T-cell (primary cell): ENCODE measurements around the gene ANKS6. TPM values are rescaled to one million over a fixed set of nuclear protein-coding genes. Genes with fewer than 3 reads are reported as not detected.

ENCODE experiments used
- ATAC-seq, 4 experiments: fragments of 200-7000 bp in 3 of 4; fragments of 150-1000 bp in 1 of 4; cut with Tn5 transposase; replicated peaks in 1 of 4; 1 replicate in 3 of 4; 2 replicates in 1 of 4; pipeline ENCODE4 v1.10.0; 2021; ENCODE audit warnings: moderate library complexity in 3 of 4, mild to moderate bottlenecking in 2 of 4, moderate number of reproducible peaks in 1 of 4
- CTCF ChIA-PET, 2 donors: fragments of 300-600 bp; sonication (Branson Sonifier 250); formaldehyde crosslinking; loops; one replicate each; lab custom pipeline; 2022; ENCODE audit warnings: antibody characterized with exemption in 2 of 2; lab: Charles Lee
- POLR2A ChIA-PET, 2 donors: fragments of 300-600 bp; sonication (Branson Sonifier 250); formaldehyde crosslinking; loops; one replicate each; lab custom pipeline; 2022; ENCODE audit warnings: antibody characterized with exemption in 2 of 2; lab: Charles Lee
- DNase-seq, 35 experiments: peaks; one replicate each; pipeline versions ENCODE4 v3.0.0 to v3.0.0-alpha.2; 2013 to 2023
- H3K27ac ChIP-seq: one replicate; pipeline ENCODE4 v1.5.1; 2013; ENCODE audit warnings: low read length
- H3K27me3 ChIP-seq, 2 experiments: replicated peaks in 1 of 2; 1 replicate in 1 of 2; 2 replicates in 1 of 2; pipeline versions ENCODE4 v1.6.1 to v1.7.0; 2013; ENCODE audit warnings: low read length in 1 of 2, mixed read lengths in 1 of 2; ENCODE audit not compliant: control insufficient read depth in 2 of 2, insufficient read depth in 2 of 2; ENCODE audit errors: extremely low read depth in 1 of 2
- H3K36me3 ChIP-seq, 2 donors: 1 replicate in 1 of 2; 2 replicates in 1 of 2; pipeline versions ENCODE4 v1.6.1 to v1.7.0; 2013; ENCODE audit warnings: low read length in 1 of 2; ENCODE audit not compliant: control insufficient read depth in 2 of 2, insufficient read depth in 1 of 2; ENCODE audit errors: extremely low read depth in 1 of 2
- H3K4me1 ChIP-seq, 2 experiments: 1 replicate in 1 of 2; 2 replicates in 1 of 2; pipeline versions ENCODE4 v1.6.1 to v1.7.0; 2013; ENCODE audit warnings: low read length in 2 of 2, mixed read lengths in 1 of 2; ENCODE audit not compliant: insufficient read depth in 2 of 2, control insufficient read depth in 1 of 2; ENCODE audit errors: extremely low read depth in 1 of 2
- H3K4me3 ChIP-seq, 2 donors: 1 replicate in 1 of 2; 2 replicates in 1 of 2; pipeline versions ENCODE4 v1.5.1 to v1.7.0; 2013; ENCODE audit warnings: mild to moderate bottlenecking in 2 of 2, low read length in 1 of 2, moderate library complexity in 1 of 2; ENCODE audit not compliant: control insufficient read depth in 1 of 2; ENCODE audit errors: extremely low read depth in 1 of 2
- H3K9me3 ChIP-seq: 2 replicates; pipeline ENCODE4 v1.7.0; 2013
- H3K27ac Mint-ChIP-seq, 2 donors: one replicate each; pipeline ENCODE4 v1.8.0; 2020 to 2021; ENCODE audit warnings: mild to moderate bottlenecking in 2 of 2, mixed read lengths in 2 of 2
- H3K27me3 Mint-ChIP-seq, 2 donors: one replicate each; pipeline ENCODE4 v1.8.0; 2021 to 2022; ENCODE audit warnings: mixed read lengths in 2 of 2
- H3K36me3 Mint-ChIP-seq: one replicate; pipeline ENCODE4 v1.8.0; 2021; ENCODE audit warnings: mixed read lengths
- H3K4me1 Mint-ChIP-seq, 3 donors: one replicate each; pipeline ENCODE4 v1.8.0; 2020 to 2022; ENCODE audit warnings: mixed read lengths in 3 of 3, mild to moderate bottlenecking in 1 of 3
- H3K4me3 Mint-ChIP-seq, 3 donors: one replicate each; pipeline ENCODE4 v1.8.0; 2020 to 2022; ENCODE audit warnings: mild to moderate bottlenecking in 3 of 3, mixed read lengths in 3 of 3, moderate library complexity in 3 of 3
- H3K9me3 Mint-ChIP-seq, 3 donors: one replicate each; pipeline ENCODE4 v1.8.0; 2020 to 2022; ENCODE audit warnings: mixed read lengths in 3 of 3
- WGBS: methylation state at CpG from one replicate; pipeline ENCODE4 v1.1.5; 2013; ENCODE audit warnings: missing lambda C conversion rate; ENCODE audit not compliant: insufficient coverage; 5-methylcytosine and 5-hydroxymethylcytosine counted together
- total RNA-seq, 35 experiments: library from RNA in 6 of 35; stranded (reverse) in 6 of 35; fragments of 120-200 nt in 1 of 35; gene quantifications; one replicate each; pipeline versions ENCODE4 v1.2.1 to v1.2.4 and lab custom pipeline; 2013 to 2026

Gene ANKS6
- total RNA-seq, 5 donors from 2014 or later (not counting 1 experiment from before 2014, with no cell fraction given) = 11.7 to 19.0 (median 14.1) TPM

DNA sequence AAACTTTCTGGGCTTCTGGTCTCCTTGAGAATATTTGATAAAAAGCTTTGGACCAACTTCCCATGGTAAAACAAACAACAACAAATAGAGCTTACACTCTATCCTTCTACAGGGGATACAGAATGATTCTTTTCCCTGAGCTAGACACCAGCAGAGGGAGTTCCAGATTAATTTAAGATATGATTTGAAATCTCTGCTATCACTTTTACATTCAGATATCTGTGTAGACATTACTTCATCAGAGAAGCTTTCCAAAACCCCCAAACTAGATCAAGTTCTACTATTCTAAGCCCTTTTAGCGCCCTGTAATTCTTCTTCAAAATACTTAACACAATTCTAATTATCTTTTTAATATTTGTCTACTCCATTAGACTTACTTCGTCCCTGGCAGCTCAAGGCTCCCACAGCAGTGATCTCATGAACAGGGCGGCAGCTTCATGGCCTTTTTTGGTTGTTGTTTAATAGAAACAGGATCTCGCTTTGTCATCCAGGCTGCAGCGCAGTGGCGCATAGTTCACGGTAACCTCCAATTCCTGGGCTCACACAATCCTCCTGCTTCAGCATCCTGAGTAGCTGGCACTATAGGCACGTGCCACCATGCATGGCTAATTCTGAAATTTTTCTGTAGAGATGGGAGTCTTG is 10.2 kb upstream of the ANKS6 start:
- Histone ChIP-seq H3K4me1 (peaks cover 2 to 22% of the 10 kb centered on the region in 2 experiments), H3K36me3 (no peaks in the 10 kb centered on the region), H3K27me3 (peaks cover 0 to 25% of the 10 kb centered on the region in 2 experiments), H3K27ac (no peak overlapping the region), H3K9me3 (no peaks in the 10 kb centered on the region), H3K4me3 (no peak overlapping the region)
- DNase-seq (no peak), ATAC-seq (no peak)
- H3K9me3 Mint-ChIP-seq = no peaks in the 10 kb centered on the region
- peaks cover 8% of the 10 kb centered on the region for H3K36me3 Mint-ChIP-seq
- POLR2A ChIA-PET = no interaction called here
- H3K4me1 Mint-ChIP-seq = peaks cover 28 to 39% (median 33%) of the 10 kb centered on the region in 3 donors
- H3K27me3 Mint-ChIP-seq = peaks cover 4 to 6% of the 10 kb centered on the region in 2 donors
- H3K4me3 Mint-ChIP-seq = peak overlapping the region; percentile 77 to 88 (median 88)
- CTCF ChIA-PET = interaction anchor here in 1 of 2 donors (0.7 to 0.9 kb wide), 2 partner anchors 193 to 208 kb away, joined by 3 to 7 read pairs; no protein-coding TSS in a partner anchor
- H3K27ac Mint-ChIP-seq = peak overlapping the region; percentile 62 to 63
- 100% methylated on average over 2 of the region's 8 CpGs for WGBS

DNA sequence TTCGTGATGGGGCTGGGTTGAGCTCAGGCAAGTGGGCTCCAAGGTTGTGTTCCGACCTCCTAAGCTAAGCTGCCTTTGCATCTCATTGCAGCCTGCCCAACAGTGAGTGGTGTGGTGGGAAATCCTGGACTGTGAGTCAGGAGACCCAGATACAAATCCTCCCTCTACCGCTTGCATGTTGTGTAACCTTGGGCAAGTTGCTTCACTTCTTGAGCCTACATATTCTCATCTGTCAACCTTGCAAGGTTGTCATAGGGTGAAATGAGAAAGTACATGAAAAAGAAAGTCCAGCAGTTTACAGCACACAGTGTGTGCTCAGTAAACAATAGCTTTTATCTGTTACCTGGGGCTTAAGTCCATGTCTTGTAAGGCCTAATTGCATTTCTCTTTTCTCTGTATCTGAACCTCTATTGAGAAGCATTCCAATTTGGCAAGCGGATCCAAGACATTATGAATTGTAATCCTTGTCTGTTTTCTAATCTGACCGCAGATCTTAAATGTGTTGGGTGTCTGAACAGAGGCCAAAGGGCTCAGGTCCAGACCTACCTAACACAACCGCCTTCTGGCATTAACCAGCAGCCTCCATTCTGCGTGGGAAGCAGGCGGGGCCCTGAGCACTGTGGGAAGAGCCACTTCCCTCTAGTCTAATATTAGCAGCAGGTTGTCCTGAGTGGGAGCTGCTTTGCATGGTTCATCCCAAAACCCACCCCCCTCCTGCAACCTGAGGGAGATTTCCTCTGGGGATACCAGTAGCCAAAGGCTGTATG is 9.3 kb upstream of the ANKS6 start:
- Histone ChIP-seq H3K9me3 (no peaks in the 10 kb centered on the region), H3K4me1 (peaks cover 2 to 22% of the 10 kb centered on the region in 2 experiments), H3K27ac (no peak overlapping the region), H3K27me3 (peaks cover 0 to 28% of the 10 kb centered on the region in 2 experiments), H3K36me3 (no peaks in the 10 kb centered on the region), H3K4me3 (no peak overlapping the region)
- no peaks in the 10 kb centered on the region for H3K36me3 Mint-ChIP-seq
- H3K4me1 Mint-ChIP-seq = peaks cover 28 to 31% (median 28%) of the 10 kb centered on the region in 3 donors
- peaks cover 4 to 6% of the 10 kb centered on the region in 2 donors for H3K27me3 Mint-ChIP-seq
- CTCF ChIA-PET = no interaction called here
- H3K9me3 Mint-ChIP-seq = no peaks in the 10 kb centered on the region
- no peak overlapping the region for H3K27ac Mint-ChIP-seq
- ATAC-seq (no peak), DNase-seq (no peak)
- POLR2A ChIA-PET = no interaction called here
- 100% methylated on average over 1 of the region's 8 CpGs for WGBS
- H3K4me3 Mint-ChIP-seq = peak overlapping the region in 1 of 3 donors; percentile 88

DNA sequence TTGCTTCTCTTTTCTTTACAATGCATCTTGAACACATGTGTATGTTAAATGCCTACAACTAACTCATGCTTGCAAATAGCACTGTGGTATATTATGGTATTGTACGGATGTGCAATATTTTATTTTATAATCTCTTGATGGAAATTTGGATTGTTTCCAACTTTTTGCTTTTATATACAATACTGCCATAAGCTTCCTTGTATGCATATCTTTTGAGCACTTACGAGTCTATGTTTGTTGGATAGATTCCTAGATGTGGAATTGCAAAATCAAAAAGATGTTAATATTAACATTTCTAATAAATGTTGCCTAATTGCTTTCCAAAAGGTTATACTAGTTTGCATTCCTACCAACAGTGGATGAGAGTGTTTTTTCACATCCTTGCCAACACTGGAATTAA is 7.7 kb upstream of the ANKS6 start:
- Mint-ChIP-seq H3K4me3 (no peak overlapping the region), H3K4me1 (peaks cover 22 to 25% (median 22%) of the 10 kb centered on the region in 3 donors), H3K36me3 (no peaks in the 10 kb centered on the region), H3K27me3 (peaks cover 4 to 6% of the 10 kb centered on the region in 2 donors), H3K27ac (no peak overlapping the region), H3K9me3 (peaks cover 0 to under 1% (median 0%) of the 10 kb centered on the region in 3 donors)
- WGBS = no CpG with 5 or more reads among the region's 2 CpGs
- Histone ChIP-seq H3K4me1 (peaks cover 2 to 21% of the 10 kb centered on the region in 2 experiments), H3K36me3 (no peaks in the 10 kb centered on the region), H3K27me3 (peaks cover 0 to 28% of the 10 kb centered on the region in 2 experiments), H3K9me3 (no peaks in the 10 kb centered on the region), H3K4me3 (no peak overlapping the region), H3K27ac (no peak overlapping the region)
- ChIA-PET POLR2A (no interaction called here), CTCF (interaction anchor here (0.5 to 0.6 kb wide), 3 partner anchors 30 to 1093 kb away, joined by 3 to 4 read pairs (median 3); no protein-coding TSS in a partner anchor)
- no peak for ATAC-seq
- DNase-seq = no peak

- no peak overlapping the region for H3K27ac Mint-ChIP-seq
Measured at GRCh38 chr9:98801969-98802371, 5.6 kb upstream of the ANKS6 start.

DNA sequence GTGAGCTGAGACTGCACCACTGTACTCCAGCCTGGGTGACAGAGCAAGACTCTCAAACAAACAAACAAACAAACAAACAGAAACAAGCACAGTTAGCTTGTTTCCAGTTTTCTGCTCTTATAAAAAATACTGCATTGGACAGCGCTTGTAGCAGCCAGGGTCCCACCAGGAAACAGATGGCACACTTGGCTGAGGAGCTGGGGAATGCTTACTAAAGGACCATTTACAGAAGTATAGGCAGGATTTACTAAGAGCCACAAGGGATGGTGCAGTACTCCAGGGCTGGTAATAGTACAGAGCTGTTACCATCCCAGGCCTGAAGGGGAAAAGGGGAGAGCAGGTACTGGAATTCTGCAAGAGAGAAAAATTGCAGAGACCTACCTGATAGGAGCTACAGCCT is 5.2 kb upstream of the ANKS6 start:
- DNase-seq (no peak), ATAC-seq (no peak)
- no peak overlapping the region for H3K27ac Mint-ChIP-seq
- H3K9me3 Mint-ChIP-seq = peaks cover 0 to 11% (median 9%) of the 10 kb centered on the region in 3 donors
- H3K27me3 Mint-ChIP-seq = peaks cover 4 to 6% of the 10 kb centered on the region in 2 donors
- no CpG with 5 or more reads among the region's 1 CpG for WGBS
- no peaks in the 10 kb centered on the region for H3K36me3 ChIP-seq
- H3K9me3 ChIP-seq = no peaks in the 10 kb centered on the region
- peaks cover 9 to 16% (median 12%) of the 10 kb centered on the region in 3 donors for H3K4me1 Mint-ChIP-seq
- peaks cover 0 to 6% of the 10 kb centered on the region in 2 experiments for H3K4me1 ChIP-seq
- no peak overlapping the region for H3K4me3 Mint-ChIP-seq
- CTCF ChIA-PET = no interaction called here
- no peak overlapping the region for H3K4me3 ChIP-seq
- POLR2A ChIA-PET = no interaction called here
- no peak overlapping the region for H3K27ac ChIP-seq
- peaks cover 0 to 17% of the 10 kb centered on the region in 2 experiments for H3K27me3 ChIP-seq
- H3K36me3 Mint-ChIP-seq = peaks cover 3% of the 10 kb centered on the region

More at GRCh38 chr9:98801969-98802371, 5.6 kb upstream of the ANKS6 start:
- Histone ChIP-seq H3K9me3 (no peaks in the 10 kb centered on the region), H3K36me3 (no peaks in the 10 kb centered on the region), H3K27me3 (peaks cover 0 to 17% of the 10 kb centered on the region in 2 experiments), H3K4me3 (no peak overlapping the region), H3K4me1 (peaks cover 0 to 6% of the 10 kb centered on the region in 2 experiments), H3K27ac (no peak overlapping the region)
- H3K9me3 Mint-ChIP-seq = peaks cover 0 to 11% (median 9%) of the 10 kb centered on the region in 3 donors
- H3K36me3 Mint-ChIP-seq = peaks cover 3% of the 10 kb centered on the region
- ATAC-seq (no peak), DNase-seq (no peak)
- H3K27me3 Mint-ChIP-seq = peaks cover 4 to 6% of the 10 kb centered on the region in 2 donors
- POLR2A ChIA-PET = no interaction called here
- 86% methylated on average over 1 of the region's 1 CpG for WGBS
- H3K4me1 Mint-ChIP-seq = peaks cover 12 to 16% (median 13%) of the 10 kb centered on the region in 3 donors
- CTCF ChIA-PET = no interaction called here
- no peak overlapping the region for H3K4me3 Mint-ChIP-seq

GRCh38 chr9:98798254-98798653 is 1.9 kb upstream of the ANKS6 start:
- ATAC-seq = no peak
- H3K27me3 Mint-ChIP-seq = peaks cover under 1 to 2% of the 10 kb centered on the region in 2 donors
- peaks cover 3% of the 10 kb centered on the region for H3K36me3 Mint-ChIP-seq
- Histone ChIP-seq H3K4me1 (peaks cover 2 to 20% of the 10 kb centered on the region in 2 experiments), H3K4me3 (no peak overlapping the region), H3K9me3 (no peaks in the 10 kb centered on the region), H3K27ac (no peak overlapping the region), H3K36me3 (no peaks in the 10 kb centered on the region), H3K27me3 (peaks cover 0 to 14% of the 10 kb centered on the region in 2 experiments)
- peak overlapping the region; percentile 57 to 91 (median 88) for H3K4me3 Mint-ChIP-seq
- WGBS = 92% methylated on average over 2 of the region's 3 CpGs
- peaks cover 0 to 11% (median 9%) of the 10 kb centered on the region in 3 donors for H3K9me3 Mint-ChIP-seq
- peaks cover 23 to 28% (median 27%) of the 10 kb centered on the region in 3 donors for H3K4me1 Mint-ChIP-seq
- POLR2A ChIA-PET = no interaction called here
- peak overlapping the region in 1 of 2 donors; percentile 10 for H3K27ac Mint-ChIP-seq
- no peak for DNase-seq
- CTCF ChIA-PET = no interaction called here
